ENCODE measurements around the gene GTPBP3.
"Not testable (repeated sequence)": the region's sequence is repeated elsewhere in the genome, so short reads cannot be mapped to it uniquely, and the experiment has no call there.

Gene GTPBP3, protein sequence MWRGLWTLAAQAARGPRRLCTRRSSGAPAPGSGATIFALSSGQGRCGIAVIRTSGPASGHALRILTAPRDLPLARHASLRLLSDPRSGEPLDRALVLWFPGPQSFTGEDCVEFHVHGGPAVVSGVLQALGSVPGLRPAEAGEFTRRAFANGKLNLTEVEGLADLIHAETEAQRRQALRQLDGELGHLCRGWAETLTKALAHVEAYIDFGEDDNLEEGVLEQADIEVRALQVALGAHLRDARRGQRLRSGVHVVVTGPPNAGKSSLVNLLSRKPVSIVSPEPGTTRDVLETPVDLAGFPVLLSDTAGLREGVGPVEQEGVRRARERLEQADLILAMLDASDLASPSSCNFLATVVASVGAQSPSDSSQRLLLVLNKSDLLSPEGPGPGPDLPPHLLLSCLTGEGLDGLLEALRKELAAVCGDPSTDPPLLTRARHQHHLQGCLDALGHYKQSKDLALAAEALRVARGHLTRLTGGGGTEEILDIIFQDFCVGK

GRCh38 chr19:17336872-17337674, at the start of gene GTPBP3:
GTPBP3 (plus strand) TSS chr19:17337553; CDS start chr19:17337612, 59 bp downstream.
- peak; percentile 99 for DNase-seq

DNA sequence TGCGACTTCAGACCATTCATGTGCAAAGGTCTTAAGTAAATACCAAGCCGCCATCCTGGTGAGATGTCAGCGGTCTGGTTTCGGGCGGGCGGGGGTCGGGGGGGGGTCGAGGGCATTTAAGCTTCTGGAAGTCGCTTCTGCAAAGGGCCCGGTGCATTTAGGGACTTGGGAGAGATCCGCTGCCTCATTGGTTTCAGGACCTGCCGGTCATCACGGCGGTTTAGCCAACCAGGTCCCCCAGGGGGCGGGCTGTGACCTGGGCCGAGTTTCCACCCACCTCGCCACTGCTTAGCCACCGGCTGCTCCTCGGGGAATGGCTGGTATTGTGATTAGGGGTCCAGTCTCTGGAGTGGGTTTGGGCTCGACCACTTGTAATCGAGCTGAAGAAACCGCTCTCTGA, 47.9 kb upstream of the GTPBP3 start:
- no peak for DNase-seq

- peak in 1 of 2 experiments; percentile 27 for DNase-seq
These were observed 44.9 kb upstream of the GTPBP3 start for GRCh38 chr19:17292301-17293074.

- no peak for DNase-seq
These were observed 43.7 kb upstream of the GTPBP3 start for GRCh38 chr19:17293605-17294004.

GRCh38 chr19:17294051-17294891, 43.1 kb upstream of the GTPBP3 start:
- no peak for DNase-seq

GRCh38 chr19:17295551-17295950, 41.8 kb upstream of the GTPBP3 start:
- DNase-seq = not testable (repeated sequence)

GRCh38 chr19:17296273-17296672, 41.1 kb upstream of the GTPBP3 start:
- peak; percentile 53 to 61 for DNase-seq

- no peak for DNase-seq
These were observed 40.4 kb upstream of the GTPBP3 start for GRCh38 chr19:17296976-17297375.

DNA sequence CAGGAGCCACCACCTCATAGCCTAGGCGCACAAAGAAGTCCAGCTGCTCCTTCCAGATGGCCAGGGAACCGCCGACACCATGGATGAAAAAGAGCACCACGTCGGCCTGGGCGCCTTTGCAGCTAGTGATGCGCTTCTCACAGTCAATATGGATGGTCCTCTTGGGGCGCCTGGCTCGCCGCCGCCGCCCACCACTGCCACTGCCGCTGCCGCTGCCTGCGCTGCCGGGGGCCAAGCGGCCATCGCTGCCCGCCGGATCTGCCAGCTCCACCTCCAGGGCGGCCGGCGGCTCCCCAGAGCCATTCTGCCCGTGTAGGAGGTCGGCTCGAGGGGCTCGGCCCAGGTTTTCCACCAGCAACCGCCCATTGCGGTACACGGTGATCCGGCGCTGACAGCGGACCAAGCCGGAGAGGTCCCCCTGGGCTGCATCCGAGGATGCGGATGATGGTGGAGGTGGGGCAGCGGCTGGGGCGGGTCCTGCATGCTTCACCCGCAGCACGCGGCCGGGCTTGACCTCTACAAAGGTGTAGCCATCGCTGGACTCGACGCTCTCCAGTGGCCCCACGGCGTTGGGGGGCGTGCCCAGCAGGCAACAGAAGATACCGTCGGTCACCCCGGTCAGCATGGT, 36.2 kb upstream of the GTPBP3 start:
- DNase-seq = no peak

DNA sequence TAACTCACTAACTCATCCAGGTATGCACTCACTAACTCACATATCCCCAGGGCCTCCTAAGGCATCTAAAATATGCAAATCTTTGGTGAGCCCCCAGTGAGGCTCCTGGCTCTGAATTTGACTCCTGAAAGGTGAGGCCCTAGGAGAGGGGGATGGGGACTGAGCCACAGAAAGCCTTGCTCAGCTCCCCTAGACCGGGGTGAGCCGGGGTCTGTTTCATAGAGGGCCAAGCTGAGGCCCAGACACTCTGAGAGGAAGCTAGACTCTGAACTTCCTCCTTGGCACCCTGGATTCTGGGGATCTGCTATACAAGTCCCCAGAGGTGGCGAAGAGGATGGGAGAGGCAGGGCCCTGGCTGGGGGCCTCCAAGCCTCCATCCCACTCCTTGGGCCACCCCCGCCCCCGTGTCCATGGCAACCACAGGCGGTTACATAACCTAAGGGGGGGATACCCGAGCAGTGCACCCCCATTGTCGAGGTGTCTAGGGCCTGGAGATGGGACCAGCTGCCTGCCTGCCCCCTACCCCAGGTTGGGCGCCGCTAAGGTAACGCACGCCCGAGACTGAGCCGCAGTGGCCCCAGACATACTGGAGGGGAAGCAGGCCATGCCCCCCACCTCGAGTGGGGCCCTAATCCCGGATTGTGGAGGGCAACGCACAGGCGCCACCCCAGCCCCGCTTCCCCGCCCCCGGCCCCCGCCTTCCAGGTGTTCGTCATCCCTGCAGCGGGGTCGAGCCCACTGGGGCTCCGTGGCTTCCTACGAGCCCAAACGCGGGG, 34.8 kb upstream of the GTPBP3 start:
- no peak for DNase-seq

GRCh38 chr19:17303167-17303939, 34.0 kb upstream of the GTPBP3 start, which contains the start of gene ABHD8:
ABHD8 (minus strand) TSS chr19:17303425; CDS start chr19:17301616, 1,809 bp downstream.
- DNase-seq = peak; percentile 89 to 95

GRCh38 chr19:17303940-17304267, 33.4 kb upstream of the GTPBP3 start:
- DNase-seq = no peak

DNA sequence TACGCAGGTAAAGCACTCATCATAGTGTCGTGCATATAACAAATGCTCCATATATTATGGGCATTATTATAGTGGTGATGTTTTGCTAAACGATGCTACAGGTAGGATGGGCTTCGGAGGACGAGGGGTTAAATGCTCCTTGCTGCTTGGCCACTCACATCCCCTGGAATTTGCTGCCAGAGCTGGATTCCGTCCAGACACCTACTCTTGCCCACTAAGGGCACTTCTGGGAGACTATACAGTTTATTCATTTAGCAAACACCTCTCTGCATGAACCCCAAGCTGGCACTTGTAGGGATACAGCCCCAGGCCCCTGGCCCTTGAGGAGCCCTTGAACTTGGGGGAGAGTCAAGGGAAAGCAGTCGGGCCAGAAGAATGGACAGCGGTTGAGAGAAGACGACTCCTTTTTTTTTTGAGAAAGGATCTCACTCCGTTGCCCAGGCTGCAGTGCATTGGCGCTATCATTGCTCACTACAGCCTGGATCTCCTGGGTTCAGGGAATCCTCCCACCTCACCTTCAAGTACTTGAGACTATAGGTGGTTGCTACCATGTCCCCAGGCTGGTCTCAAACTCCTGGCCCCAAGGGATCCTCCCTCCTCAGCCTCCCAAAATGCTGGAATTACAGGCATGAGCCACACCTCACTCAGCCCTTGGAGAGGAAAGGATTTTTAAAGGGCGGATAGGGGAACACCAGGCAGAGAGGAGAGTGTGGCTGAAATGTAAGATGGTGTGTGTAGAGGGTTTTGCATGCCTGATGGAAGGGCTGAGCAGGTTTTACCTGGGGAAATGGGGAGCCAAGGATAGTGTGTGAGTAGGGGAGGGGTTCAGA, 32.8 kb upstream of the GTPBP3 start:
- DNase-seq = no peak

GRCh38 chr19:17305216-17305516, 32.2 kb upstream of the GTPBP3 start:
- DNase-seq = no peak

DNA sequence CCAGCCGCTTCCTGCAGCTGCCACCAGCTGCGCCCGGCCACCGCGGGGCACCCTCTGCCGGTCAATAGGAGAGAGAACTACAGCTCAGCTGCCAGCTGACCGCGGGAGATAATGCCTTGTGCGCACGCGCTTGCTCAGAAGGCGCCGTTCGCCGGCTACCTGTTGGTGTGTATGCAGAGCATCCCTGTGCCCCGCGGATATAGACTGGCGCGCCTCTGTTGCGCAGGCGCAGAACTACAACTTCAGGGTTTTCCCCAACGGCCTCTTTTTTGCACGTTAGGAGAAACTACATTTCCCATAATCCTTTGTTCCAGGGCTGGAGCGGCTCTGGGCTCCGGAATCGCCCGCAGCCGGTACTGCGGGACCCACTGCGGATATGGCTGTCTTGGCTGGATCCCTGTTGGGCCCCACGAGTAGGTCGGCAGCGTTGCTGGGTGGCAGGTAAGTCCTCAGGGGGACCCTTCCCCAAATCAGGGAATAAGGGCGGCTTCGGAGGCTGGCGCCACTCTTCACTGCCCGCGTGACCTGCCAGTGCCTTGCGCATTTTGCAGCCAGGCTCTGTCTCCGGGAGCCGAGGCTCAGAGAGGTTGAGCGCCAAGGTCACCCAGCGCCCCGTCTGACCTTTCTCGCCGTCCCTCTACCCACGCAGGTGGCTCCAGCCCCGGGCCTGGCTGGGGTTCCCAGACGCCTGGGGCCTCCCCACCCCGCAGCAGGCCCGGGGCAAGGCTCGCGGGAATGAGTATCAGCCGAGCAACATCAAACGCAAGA, 31.7 kb upstream of the GTPBP3 start, which contains the start of gene MRPL34:
Gene MRPL34, plus strand, starts transcription at position 356 of the 768 bp plus-strand sequence. Its CDS starts 21 bp downstream, at position 377.
- DNase-seq = peak; percentile 98 to 99

GRCh38 chr19:17306285-17306714, 31.1 kb upstream of the GTPBP3 start:
- DNase-seq = no peak

- no peak for DNase-seq
These were observed 29.4 kb upstream of the GTPBP3 start for GRCh38 chr19:17307876-17308377.
